ENCODE data around the gene RGL2. TPM values are rescaled to one million over a fixed set of nuclear protein-coding genes. Genes with fewer than 3 reads are reported as not detected.
"Not testable (repeated sequence)": the region's sequence is repeated elsewhere in the genome, so short reads cannot be mapped to it uniquely, and the experiment has no call there.

RGL2 gene
- total and polyA plus RNA-seq, 10 donors: 73.3 to 212 (median 142) TPM

DNA sequence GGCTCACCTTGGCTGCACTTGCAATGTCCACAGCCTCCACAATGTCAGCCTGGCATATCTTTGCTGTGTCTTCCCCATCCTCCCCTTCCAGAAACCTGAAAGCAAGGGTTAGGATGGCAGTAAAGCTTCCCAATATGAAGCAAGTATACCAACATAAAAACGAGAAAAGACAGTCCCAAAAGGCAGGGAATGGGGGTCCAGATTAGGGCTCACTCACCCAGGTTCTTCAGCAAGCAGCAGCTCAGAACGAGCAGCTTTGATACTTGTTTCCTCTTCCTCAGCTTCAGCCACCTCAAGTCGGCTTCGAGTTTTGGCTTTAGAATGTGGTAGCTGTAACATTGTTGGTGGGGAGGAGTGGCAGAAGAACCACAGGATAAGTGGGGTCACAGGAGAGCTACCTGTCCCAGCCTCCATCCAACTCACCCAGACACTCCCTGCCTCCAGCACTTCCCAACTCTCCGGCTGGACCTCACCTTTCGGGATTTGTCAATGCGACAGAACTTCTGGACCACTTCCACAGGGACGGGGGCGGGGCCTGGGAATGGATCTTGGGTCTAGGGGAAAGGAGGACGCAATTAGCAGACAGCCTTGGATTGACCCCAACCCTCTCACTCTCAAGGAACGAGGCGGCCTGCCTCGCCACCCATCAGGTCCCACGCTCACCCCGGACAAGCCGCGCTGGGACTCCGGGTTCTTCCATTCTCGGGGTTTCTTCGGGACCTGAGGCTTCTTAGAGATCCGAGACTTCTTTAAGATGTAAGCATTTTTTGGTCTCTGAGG, 10.4 kb downstream of the RGL2 start:
- Histone ChIP-seq H3K27ac (peak overlapping the region; percentile 76 to 94 (median 88)), H3K4me1 (peaks cover 15 to 54% (median 33%) of the 10 kb centered on the region in 6 donors), H3K27me3 (replicated peaks in 1 of 7) (no peaks in the 10 kb centered on the region), H3K9me3 (no peaks in the 10 kb centered on the region), H3K4me3 (peak overlapping the region; percentile 66 to 86 (median 83)), H3K36me3 (peaks cover 4 to 77% (median 60%) of the 10 kb centered on the region in 6 donors)
- DNase-seq: no peak
- intact Hi-C loops (cut with DNase I; ENCODE audit: low total_unique reads): no loop called here
- no peak for TF ChIP-seq POLR2A (IDR thresholded peaks at IDR 0.05)
- TF ChIP-seq POLR2AphosphoS5 (IDR thresholded peaks at IDR 0.05): no peak
- WGBS, 5 donors: 9 to 13% (median 10%) methylated on average over 18 to 21 of the region's 21 CpGs

DNA sequence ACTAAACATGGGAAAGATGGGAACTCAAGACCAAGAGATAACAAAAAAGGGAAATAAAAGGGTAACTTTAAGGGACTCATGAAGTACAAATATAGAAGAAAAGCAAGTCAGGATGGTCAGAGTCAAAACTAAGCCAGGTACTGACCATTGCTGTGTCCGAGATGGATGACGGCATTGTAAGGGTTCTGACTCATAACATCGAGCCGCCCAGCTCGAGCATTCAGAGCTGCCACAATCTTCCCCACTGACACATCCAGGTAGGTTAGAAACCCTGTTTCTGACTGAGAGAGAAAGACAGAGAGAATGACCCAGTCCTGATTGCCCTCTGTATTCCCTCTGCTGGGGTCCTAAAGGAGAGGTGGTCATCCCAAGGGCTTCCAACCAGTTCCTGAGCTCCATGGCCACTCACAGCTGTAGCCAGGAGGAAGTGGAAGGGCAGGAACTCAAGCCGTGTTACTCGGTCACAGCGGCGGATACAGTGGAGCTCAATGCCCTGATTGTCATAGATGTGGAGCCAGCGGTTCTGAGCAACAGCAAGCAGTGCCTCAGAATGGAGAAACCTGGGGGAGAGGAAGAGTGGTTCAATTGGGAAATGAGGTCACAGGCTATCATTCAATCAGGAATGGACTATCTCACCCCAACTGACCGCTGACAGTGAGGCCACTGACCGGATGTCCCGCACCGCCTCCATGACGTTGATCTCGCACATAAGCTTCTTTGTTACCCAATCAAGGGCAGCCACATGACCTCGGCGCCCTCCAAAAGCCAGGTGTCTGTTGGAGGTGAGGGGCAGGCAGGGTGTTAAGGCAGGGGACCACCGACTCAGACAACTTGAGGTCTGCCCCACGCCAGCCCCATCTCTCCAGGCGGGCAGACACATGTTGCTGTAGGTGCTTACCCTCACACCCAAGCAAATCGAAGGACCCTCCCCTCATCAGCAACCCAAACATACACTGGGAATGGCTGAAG, 11.5 kb downstream of the RGL2 start:
- intact Hi-C loops (cut with DNase I; ENCODE audit: low total_unique reads): no loop called here
- no peak for DNase-seq

DNA sequence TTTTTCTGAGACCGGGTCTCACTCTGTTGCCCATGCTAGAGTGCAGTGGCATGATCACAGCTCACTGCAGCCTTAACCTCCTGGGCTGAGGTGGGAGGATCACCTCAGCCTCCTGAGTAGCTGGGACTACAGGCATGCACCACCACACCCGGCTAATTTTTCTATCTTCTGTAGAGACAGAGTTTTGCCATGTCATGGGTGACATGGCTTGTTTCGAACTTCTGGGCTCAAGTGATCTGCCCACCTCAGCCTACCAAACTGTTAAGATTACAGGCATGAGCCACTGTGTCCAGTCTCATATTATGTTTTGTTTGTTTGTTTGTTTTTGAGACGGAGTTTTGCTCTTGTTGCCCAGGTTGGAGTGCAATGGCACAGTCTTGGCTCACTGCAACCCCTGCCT, 13.5 kb downstream of the RGL2 start:
- H3K27ac ChIP-seq; H3K9me3 ChIP-seq; intact Hi-C loops (cut with DNase I; ENCODE audit: low total_unique reads); H3K27me3 ChIP-seq (replicated peaks in 1 of 7); DNase-seq; H3K4me3 ChIP-seq: not testable (repeated sequence)
- peaks cover 0 to 78% (median 57%) of the 10 kb centered on the region in 6 donors for H3K36me3 ChIP-seq
- 87 to 98% (median 91%) methylated on average over 4 of the region's 4 CpGs for WGBS, 5 donors
- peaks cover 14 to 52% (median 29%) of the 10 kb centered on the region in 6 donors for H3K4me1 ChIP-seq

More for the DNA sequence above, 11.5 kb downstream of the RGL2 start:
- no peak for TF ChIP-seq POLR2A (IDR thresholded peaks at IDR 0.05)
- TF ChIP-seq, protein P1, sequence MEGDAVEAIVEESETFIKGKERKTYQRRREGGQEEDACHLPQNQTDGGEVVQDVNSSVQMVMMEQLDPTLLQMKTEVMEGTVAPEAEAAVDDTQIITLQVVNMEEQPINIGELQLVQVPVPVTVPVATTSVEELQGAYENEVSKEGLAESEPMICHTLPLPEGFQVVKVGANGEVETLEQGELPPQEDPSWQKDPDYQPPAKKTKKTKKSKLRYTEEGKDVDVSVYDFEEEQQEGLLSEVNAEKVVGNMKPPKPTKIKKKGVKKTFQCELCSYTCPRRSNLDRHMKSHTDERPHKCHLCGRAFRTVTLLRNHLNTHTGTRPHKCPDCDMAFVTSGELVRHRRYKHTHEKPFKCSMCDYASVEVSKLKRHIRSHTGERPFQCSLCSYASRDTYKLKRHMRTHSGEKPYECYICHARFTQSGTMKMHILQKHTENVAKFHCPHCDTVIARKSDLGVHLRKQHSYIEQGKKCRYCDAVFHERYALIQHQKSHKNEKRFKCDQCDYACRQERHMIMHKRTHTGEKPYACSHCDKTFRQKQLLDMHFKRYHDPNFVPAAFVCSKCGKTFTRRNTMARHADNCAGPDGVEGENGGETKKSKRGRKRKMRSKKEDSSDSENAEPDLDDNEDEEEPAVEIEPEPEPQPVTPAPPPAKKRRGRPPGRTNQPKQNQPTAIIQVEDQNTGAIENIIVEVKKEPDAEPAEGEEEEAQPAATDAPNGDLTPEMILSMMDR (IDR thresholded peaks at IDR 0.05 in 8 of 11, conservative IDR thresholded peaks at IDR 0.05 in 3 of 11): no peak
- no peak for TF ChIP-seq POLR2AphosphoS5 (IDR thresholded peaks at IDR 0.05)
- Histone ChIP-seq H3K27me3 (replicated peaks in 1 of 7) (no peaks in the 10 kb centered on the region), H3K4me1 (peaks cover 15 to 49% (median 33%) of the 10 kb centered on the region in 6 donors), H3K4me3 (peak overlapping the region in 2 of 8 donors; percentile 79 to 86), H3K36me3 (peaks cover 4 to 77% (median 58%) of the 10 kb centered on the region in 6 donors), H3K27ac (no peak overlapping the region), H3K9me3 (no peaks in the 10 kb centered on the region)
- 88 to 94% (median 90%) methylated on average over 22 of the region's 22 CpGs for WGBS, 5 donors

DNA sequence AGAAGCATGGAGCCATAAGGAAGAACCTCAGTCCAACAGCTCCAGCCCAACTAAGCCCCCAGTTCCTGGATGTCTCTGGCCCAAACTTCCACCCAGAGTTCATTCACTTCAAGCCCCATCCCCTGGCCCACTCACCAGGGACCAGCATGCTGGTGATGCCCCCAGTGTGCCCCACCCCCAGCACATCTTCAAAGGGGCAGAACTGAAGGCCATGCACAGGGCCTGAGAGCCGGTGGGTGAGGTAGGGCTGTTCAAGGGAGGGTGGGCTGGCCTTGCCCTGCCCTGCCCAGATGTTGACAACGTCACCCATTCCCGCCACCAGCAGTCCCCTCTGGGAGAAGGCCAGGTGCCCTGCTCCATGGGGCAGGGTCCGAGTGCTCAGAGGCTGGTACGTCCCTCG, 18.2 kb downstream of the RGL2 start:
- no peaks in the 10 kb centered on the region for H3K9me3 ChIP-seq
- peak overlapping the region in 4 of 8 donors; percentile 97 to 99 (median 98) for H3K27ac ChIP-seq
- intact Hi-C loops (cut with DNase I; ENCODE audit: low total_unique reads): no loop called here
- TF ChIP-seq POLR2AphosphoS5 (IDR thresholded peaks at IDR 0.05) (peak in 2 of 3 donors; percentile 28 to 74), POLR2A (IDR thresholded peaks at IDR 0.05) (no peak)
- H3K4me3 ChIP-seq: no peak overlapping the region
- H3K36me3 ChIP-seq: peaks cover 0 to 86% (median 60%) of the 10 kb centered on the region in 6 donors
- no peaks in the 10 kb centered on the region for H3K27me3 ChIP-seq (replicated peaks in 1 of 7)
- DNase-seq: peak; percentile 74
- WGBS, 5 donors: 77 to 92% (median 85%) methylated on average over 5 to 6 of the region's 6 CpGs
- H3K4me1 ChIP-seq: peaks cover 32 to 66% (median 49%) of the 10 kb centered on the region in 6 donors

DNA sequence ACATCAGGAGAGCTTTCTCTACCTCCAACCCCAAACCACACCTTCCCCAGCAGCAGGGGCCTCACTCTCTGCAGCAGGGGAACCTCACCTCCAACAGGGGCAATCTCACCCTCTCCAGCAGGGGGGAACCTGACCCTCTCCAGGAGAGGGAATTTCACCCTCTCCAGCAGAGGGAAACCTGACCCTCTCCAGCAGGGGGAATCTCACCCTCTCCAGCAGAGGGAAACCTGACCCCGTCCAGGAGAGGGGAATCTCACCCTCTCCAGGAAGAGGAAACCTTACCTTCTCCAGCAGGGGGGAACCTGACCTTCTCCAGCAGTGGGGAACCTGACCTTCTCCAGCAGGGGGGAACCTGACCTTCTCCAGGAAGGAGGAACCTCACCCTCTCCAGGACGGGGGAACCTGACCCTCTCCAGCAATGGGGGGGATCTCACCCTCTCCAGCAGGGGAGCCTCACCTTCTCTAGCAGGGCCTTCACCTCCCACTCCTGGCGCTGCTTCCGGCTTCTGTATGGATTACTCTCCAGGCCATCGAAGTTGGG, 18.7 kb downstream of the RGL2 start:
- Histone ChIP-seq H3K4me3 (no peak overlapping the region), H3K4me1 (peaks cover 37 to 70% (median 54%) of the 10 kb centered on the region in 6 donors), H3K36me3 (peaks cover 0 to 86% (median 60%) of the 10 kb centered on the region in 6 donors), H3K27ac (peak overlapping the region in 5 of 8 donors; percentile 97 to 99 (median 98)), H3K9me3 (no peaks in the 10 kb centered on the region), H3K27me3 (replicated peaks in 1 of 7) (no peaks in the 10 kb centered on the region)
- TF ChIP-seq, protein P1 (IDR thresholded peaks at IDR 0.05 in 8 of 11, conservative IDR thresholded peaks at IDR 0.05 in 3 of 11): peak in 8 of 11 experiments; percentile 8 to 46 (median 29)
- TF ChIP-seq POLR2AphosphoS5 (IDR thresholded peaks at IDR 0.05) (no peak), POLR2A (IDR thresholded peaks at IDR 0.05) (no peak)
- DNase-seq: no peak
- intact Hi-C loops (cut with DNase I; ENCODE audit: low total_unique reads): no loop called here
- 40 to 65% (median 60%) methylated on average over 4 to 5 of the region's 5 CpGs for WGBS, 5 donors

Data from spleen (tissue), 11 donors.